HL-60 (cell line): ENCODE results near the gene TP53I11.

ENCODE experiments used
- DNase-seq, 2 experiments: peaks; one replicate each; pipeline ENCODE4 v3.0.0-alpha.2; 2010 to 2020; ENCODE audit warnings: low read depth in 1 of 2, low spot score in 1 of 2
- H3K27ac ChIP-seq: fragments of 250-450 bp; sonication (Bioruptor Pico); replicated peaks from 2 replicates; pipeline ENCODE4 v1.5.1; 2020; ENCODE audit warnings: mild to moderate bottlenecking, moderate library complexity
- H3K27me3 ChIP-seq: fragments of 250-450 bp; sonication (Bioruptor Pico); 2 replicates; pipeline ENCODE4 v1.5.1; 2021; ENCODE audit warnings: mild to moderate bottlenecking, moderate library complexity; ENCODE audit not compliant: insufficient read depth, poor library complexity, severe bottlenecking
- H3K4me3 ChIP-seq: replicated peaks from 2 replicates; pipeline ENCODE4 v1.5.1; 2011; ENCODE audit warnings: mild to moderate bottlenecking, control low read depth, low read length; ENCODE audit not compliant: insufficient read depth
- GABPA ChIP-seq: IDR thresholded peaks from 2 replicates; pipeline ENCODE4 v1.6.1; 2012; ENCODE audit warnings: low read depth
- POLR2AphosphoS5 ChIP-seq: IDR thresholded peaks from 2 replicates; pipeline ENCODE4 v1.6.1; 2012; ENCODE audit warnings: low read depth
- SPI1 ChIP-seq: IDR thresholded peaks from 2 replicates; pipeline ENCODE4 v1.6.1; 2012; ENCODE audit warnings: low read depth, mild to moderate bottlenecking, borderline replicate concordance
- TF ChIP-seq, protein P1 (sequence below): IDR thresholded peaks from 2 replicates; pipeline ENCODE4 v1.6.1; 2012; ENCODE audit warnings: low read depth; ENCODE audit not compliant: insufficient replicate concordance
- TF ChIP-seq, protein P2 (sequence below): IDR thresholded peaks from one replicate; pipeline ENCODE4 v1.5.1; 2011; ENCODE audit warnings: low read length, control low read depth, inconsistent platforms; ENCODE audit not compliant: insufficient read depth

The TP53I11 gene

DNA sequence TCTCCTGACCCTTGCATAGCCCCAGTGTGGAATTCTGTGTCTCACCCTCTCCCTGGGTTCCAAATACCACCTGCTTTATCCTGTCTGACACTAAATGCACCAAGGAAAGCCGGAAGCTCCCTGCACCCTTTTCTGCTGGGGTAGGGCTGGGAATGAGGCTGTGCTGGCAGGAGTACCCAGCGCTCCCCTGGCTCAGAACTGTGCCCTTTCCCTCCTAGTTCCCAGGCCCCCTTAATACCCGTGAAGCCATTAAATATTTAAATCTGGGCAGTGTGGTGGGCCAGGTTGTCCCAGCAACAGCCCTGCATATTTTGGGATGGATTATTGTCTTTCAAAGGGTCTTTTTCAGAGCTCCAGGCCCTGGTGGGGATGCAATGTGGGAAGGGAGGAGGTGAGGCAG lies 63.0 kb downstream of the TP53I11 start:
- Histone ChIP-seq H3K27me3 (peaks cover 3% of the 10 kb centered on the region), H3K27ac (no peak overlapping the region), H3K4me3 (no peak overlapping the region)
- no peak for DNase-seq
- no peak for TF ChIP-seq SPI1

DNA sequence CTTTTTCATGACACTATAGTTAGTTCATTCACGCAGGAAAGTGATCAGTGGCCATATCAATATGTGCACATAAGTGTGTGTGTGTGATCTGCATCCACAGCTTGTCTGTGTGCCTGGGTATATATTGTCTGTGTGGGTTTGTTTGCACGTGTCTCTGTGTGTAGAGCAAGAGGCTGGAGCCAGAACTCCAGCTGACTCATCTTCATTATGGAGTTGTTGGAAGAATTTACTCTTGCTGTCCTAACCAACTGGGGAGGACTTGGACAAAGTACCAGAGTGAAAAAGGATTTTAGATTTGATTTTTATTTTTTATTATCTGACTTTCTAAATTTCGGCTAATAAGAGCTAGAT lies 63.9 kb downstream of the TP53I11 start:
- no peak overlapping the region for H3K4me3 ChIP-seq
- TF ChIP-seq POLR2AphosphoS5, result no peak
- TF ChIP-seq, protein P1, sequence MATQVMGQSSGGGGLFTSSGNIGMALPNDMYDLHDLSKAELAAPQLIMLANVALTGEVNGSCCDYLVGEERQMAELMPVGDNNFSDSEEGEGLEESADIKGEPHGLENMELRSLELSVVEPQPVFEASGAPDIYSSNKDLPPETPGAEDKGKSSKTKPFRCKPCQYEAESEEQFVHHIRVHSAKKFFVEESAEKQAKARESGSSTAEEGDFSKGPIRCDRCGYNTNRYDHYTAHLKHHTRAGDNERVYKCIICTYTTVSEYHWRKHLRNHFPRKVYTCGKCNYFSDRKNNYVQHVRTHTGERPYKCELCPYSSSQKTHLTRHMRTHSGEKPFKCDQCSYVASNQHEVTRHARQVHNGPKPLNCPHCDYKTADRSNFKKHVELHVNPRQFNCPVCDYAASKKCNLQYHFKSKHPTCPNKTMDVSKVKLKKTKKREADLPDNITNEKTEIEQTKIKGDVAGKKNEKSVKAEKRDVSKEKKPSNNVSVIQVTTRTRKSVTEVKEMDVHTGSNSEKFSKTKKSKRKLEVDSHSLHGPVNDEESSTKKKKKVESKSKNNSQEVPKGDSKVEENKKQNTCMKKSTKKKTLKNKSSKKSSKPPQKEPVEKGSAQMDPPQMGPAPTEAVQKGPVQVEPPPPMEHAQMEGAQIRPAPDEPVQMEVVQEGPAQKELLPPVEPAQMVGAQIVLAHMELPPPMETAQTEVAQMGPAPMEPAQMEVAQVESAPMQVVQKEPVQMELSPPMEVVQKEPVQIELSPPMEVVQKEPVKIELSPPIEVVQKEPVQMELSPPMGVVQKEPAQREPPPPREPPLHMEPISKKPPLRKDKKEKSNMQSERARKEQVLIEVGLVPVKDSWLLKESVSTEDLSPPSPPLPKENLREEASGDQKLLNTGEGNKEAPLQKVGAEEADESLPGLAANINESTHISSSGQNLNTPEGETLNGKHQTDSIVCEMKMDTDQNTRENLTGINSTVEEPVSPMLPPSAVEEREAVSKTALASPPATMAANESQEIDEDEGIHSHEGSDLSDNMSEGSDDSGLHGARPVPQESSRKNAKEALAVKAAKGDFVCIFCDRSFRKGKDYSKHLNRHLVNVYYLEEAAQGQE, result no peak
- DNase-seq, result no peak
- peaks cover 3% of the 10 kb centered on the region for H3K27me3 ChIP-seq
- H3K27ac ChIP-seq, result no peak overlapping the region

DNA sequence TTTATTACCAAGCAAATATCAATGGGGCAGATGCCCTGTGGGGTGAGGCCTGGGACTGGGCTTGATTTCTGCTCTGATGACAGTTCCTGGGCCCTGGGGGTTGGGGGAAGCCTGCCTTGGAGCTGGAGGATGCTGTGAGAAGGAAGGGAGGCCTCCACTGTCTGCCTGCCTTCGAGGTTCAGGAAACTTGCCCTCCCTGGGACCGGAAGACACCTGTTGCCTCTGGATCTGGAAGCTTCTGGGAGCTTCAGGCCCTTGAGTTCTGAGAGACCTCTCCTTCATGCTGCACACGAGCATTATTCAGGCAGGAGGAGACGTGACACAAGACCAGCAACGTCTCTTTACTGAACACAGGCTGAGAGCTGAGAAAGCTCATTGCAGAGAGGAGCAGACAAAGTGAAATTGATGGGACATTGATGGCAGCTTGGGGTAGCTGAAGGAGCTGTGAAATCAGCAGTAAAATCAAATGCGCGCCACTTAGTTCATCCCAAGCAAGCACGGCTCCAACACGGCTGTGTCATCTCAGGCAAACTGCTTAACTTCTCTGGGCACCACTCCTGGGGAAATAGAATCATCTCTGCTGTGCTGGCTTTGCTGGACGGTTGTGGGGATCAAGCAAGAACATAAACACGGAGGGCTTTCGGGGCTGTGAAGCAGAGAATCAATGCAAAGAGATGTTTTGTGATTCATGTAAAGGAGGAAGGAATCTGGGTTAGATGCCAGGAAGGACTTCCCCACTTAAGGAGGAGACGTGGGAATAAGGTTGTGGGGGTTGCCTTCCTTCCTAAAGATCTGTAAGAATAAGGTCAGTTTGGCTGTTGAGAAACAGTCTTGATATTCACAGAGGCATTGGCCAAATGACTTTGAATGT lies 64.5 kb downstream of the TP53I11 start:
- Histone ChIP-seq H3K27ac (no peak overlapping the region), H3K27me3 (peaks cover 3% of the 10 kb centered on the region), H3K4me3 (no peak overlapping the region)
- no peak for DNase-seq
- TF ChIP-seq GABPA, result no peak
- no peak for TF ChIP-seq POLR2AphosphoS5
- TF ChIP-seq, protein P1, result no peak
- TF ChIP-seq SPI1, result no peak
- TF ChIP-seq, protein P2, sequence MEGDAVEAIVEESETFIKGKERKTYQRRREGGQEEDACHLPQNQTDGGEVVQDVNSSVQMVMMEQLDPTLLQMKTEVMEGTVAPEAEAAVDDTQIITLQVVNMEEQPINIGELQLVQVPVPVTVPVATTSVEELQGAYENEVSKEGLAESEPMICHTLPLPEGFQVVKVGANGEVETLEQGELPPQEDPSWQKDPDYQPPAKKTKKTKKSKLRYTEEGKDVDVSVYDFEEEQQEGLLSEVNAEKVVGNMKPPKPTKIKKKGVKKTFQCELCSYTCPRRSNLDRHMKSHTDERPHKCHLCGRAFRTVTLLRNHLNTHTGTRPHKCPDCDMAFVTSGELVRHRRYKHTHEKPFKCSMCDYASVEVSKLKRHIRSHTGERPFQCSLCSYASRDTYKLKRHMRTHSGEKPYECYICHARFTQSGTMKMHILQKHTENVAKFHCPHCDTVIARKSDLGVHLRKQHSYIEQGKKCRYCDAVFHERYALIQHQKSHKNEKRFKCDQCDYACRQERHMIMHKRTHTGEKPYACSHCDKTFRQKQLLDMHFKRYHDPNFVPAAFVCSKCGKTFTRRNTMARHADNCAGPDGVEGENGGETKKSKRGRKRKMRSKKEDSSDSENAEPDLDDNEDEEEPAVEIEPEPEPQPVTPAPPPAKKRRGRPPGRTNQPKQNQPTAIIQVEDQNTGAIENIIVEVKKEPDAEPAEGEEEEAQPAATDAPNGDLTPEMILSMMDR, result no peak

DNA sequence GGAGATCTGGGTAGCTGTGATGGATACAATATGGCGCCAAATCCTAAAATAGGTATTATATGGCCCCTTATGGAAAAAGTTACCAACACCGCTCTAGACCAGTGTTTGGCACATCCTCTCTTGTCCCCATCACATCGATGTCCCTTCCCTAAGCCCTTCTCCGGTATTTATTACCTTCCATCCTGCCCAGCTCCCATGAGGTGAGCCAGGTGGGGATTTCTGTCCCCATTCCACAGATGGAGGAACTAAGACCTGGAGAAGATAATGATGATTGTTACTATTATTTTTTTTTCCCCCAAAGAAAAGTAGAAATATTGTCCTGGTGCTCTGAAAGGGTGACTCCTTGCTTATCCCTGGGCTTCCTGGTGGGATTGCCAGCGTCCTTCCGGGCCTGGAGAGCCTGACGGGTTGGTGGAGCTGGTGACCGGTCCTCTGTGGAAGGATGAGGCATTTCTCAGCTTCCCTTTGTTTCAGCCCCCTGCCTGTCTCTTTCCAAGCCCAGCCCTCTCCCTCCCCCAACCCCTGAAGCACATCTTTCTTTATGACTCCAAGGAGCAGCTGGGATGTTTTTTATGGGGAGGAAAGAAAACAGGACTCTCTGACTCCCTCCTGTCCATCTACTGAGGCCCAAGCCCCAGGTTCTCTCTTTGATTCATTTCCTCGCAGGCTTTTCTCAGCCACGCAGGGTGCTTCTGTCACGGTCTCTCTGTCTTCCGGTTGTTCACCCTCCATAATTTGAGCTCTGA lies 65.4 kb downstream of the TP53I11 start:
- H3K27me3 ChIP-seq, result peaks cover 3% of the 10 kb centered on the region
- TF ChIP-seq, protein P1, result no peak
- TF ChIP-seq POLR2AphosphoS5 (no peak), SPI1 (no peak), GABPA (no peak)
- TF ChIP-seq, protein P2, result no peak
- no peak overlapping the region for H3K27ac ChIP-seq
- H3K4me3 ChIP-seq, result no peak overlapping the region
- no peak for DNase-seq
